Cardiac fibroblast (primary cell): ENCODE data around the gene PRRG4.
"Not testable (repeated sequence)": the region's sequence is repeated elsewhere in the genome, so short reads cannot be mapped to it uniquely, and the experiment has no call there.

ENCODE experiments used
- DNase-seq, 2 donors: peaks; one replicate each; pipeline versions ENCODE4 v3.0.0 to v3.0.0-alpha.2; 2010; ENCODE audit warnings: low read depth in 2 of 2
- H3K4me3 ChIP-seq, 2 donors: replicated peaks in 1 of 2; 1 replicate in 1 of 2; 2 replicates in 1 of 2; pipeline ENCODE4 v1.5.1; 2011; ENCODE audit warnings: low read depth in 2 of 2, low read length in 2 of 2, mild to moderate bottlenecking in 2 of 2, moderate library complexity in 1 of 2
- CTCF ChIP-seq: IDR thresholded peaks from one replicate; pipeline ENCODE4 v1.5.1; 2011; ENCODE audit warnings: low read depth, mild to moderate bottlenecking, low read length, inconsistent platforms

The PRRG4 gene

GRCh38 chr11:32852207-32852606 is 22.5 kb downstream of the PRRG4 start:
- DNase-seq: peak; percentile 30 to 56
- H3K4me3 ChIP-seq: no peak overlapping the region
- TF ChIP-seq CTCF: no peak

- TF ChIP-seq CTCF: no peak
- H3K4me3 ChIP-seq: no peak overlapping the region
- DNase-seq: no peak
Measured at GRCh38 chr11:32855601-32856000, 25.9 kb downstream of the PRRG4 start.

- H3K4me3 ChIP-seq: no peak overlapping the region
- no peak for DNase-seq
- TF ChIP-seq CTCF: peak; percentile 20
Measured at GRCh38 chr11:32858731-32859130, 29.0 kb downstream of the PRRG4 start.

GRCh38 chr11:32861850-32862577 is 32.3 kb downstream of the PRRG4 start:
- TF ChIP-seq CTCF: no peak
- no peak overlapping the region for H3K4me3 ChIP-seq
- DNase-seq: no peak

- DNase-seq: no peak
- no peak overlapping the region for H3K4me3 ChIP-seq
- no peak for TF ChIP-seq CTCF
Measured at GRCh38 chr11:32864555-32864954, 34.8 kb downstream of the PRRG4 start.

- not testable (repeated sequence) for DNase-seq, H3K4me3 ChIP-seq
Measured at GRCh38 chr11:32868752-32869151, 39.0 kb downstream of the PRRG4 start.

GRCh38 chr11:32870676-32871075 is 40.9 kb downstream of the PRRG4 start:
- H3K4me3 ChIP-seq: no peak overlapping the region
- peak; percentile 15 for TF ChIP-seq CTCF
- DNase-seq: peak in 1 of 2 donors; percentile 4
